Measurements from ENCODE around the gene SLC27A5. TPM values are rescaled to one million over a fixed set of nuclear protein-coding genes. Genes with fewer than 3 reads are reported as not detected.
A peak's percentile ranks its signal among the peaks of the same experiment; 100 is the strongest.

SLC27A5 gene
- total and polyA plus RNA-seq, 2 of the 13 experiments (the other 11 are each of a cell fraction or from before 2014, with no cell fraction given) = 30.3 to 40.2 TPM

DNA sequence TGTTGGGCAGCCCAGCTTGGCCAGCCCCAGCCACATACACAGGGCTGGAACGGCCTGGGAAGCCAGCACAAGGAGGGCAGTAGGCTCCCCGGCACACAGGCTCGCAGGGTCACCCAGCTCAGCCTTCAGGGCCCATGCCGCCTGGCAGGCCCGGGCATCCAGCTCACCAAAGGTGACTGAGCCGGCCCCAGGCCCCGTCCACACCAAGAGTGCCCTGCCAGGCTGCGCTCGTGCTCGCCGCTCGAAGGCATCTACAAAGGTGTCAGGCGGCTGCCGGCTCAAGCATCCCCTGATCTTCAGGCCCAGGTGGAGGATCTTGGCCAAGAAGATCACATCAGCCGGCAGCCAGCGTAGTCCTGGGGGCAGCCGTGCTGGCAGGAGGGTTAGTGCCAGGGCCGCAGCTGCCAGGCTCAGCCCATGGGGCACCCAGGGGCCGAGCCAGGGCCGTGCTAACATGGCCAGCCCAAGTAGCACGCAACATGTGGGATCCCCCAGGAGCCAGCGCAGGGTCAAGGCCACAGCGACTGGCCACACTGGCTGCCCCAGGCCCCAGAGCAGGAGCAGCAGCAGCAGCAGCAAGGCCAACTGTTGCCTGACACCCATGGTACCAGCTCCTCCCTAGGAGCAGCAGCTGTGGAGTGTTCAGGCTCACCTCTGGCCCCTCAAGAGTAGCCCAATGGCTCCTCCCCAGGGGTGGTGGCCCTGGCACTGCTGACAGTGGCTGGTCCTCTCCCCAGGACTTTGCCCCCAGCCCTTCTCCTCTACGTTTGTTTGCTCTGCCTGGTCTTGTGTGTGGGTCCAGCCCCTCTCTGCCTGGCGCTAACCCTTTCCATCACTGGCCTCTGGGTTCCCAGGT lies at the start of gene SLC27A5 (continued):
- peak; percentile 62; the same call in 1 of the 2 replicates for TF ChIP-seq GFI1 (CRISPR knock-in tag; IDR thresholded peaks at IDR 0.05; ENCODE audit: borderline replicate concordance)
- TF ChIP-seq NFE2L1 (CRISPR knock-in tag; IDR thresholded peaks at IDR 0.05; ENCODE audit: borderline replicate concordance) = no peak
- TF ChIP-seq SMAD9 (CRISPR knock-in tag; IDR thresholded peaks at IDR 0.05) = no peak
- TF ChIP-seq ZNF33A (CRISPR knock-in tag; IDR thresholded peaks at IDR 0.05; ENCODE audit: borderline replicate concordance) = no peak
- no peak; the same call in 1 of the 2 replicates for TF ChIP-seq BCL3 (CRISPR knock-in tag; IDR thresholded peaks at IDR 0.05)
- no peak; the same call in 1 of the 2 replicates for TF ChIP-seq ELF3 (CRISPR knock-in tag; IDR thresholded peaks at IDR 0.05)
- no peak for TF ChIP-seq FOXJ3 (CRISPR knock-in tag; IDR thresholded peaks at IDR 0.05; ENCODE audit: borderline replicate concordance)
- TF ChIP-seq ZNF329 (CRISPR knock-in tag; IDR thresholded peaks at IDR 0.05; ENCODE audit: low read depth) = peak; percentile 35; the same call in 1 of the 2 replicates
- peak; percentile 62 for TF ChIP-seq THAP11 (CRISPR knock-in tag; IDR thresholded peaks at IDR 0.05)
- no peak for TF ChIP-seq STAT6 (CRISPR knock-in tag; IDR thresholded peaks at IDR 0.05; ENCODE audit: borderline replicate concordance)
- no peak for TF ChIP-seq ZNF451 (CRISPR knock-in tag; IDR thresholded peaks at IDR 0.05)
- peak; percentile 40; the same call in 1 of the 2 replicates for TF ChIP-seq THAP9 (CRISPR knock-in tag; IDR thresholded peaks at IDR 0.05; ENCODE audit: borderline replicate concordance)
- TF ChIP-seq HNRNPLL (IDR thresholded peaks at IDR 0.05; ENCODE audit: low read depth, low read length, poor library complexity, severe bottlenecking) = peak; percentile 42
- no peak for TF ChIP-seq ZEB1 (IDR thresholded peaks at IDR 0.05; ENCODE audit: insufficient replicate concordance, low read depth)
- TF ChIP-seq MAFF (IDR thresholded peaks at IDR 0.05; ENCODE audit: low read depth, low read length) = no peak
- no peak for TF ChIP-seq MXD4 (CRISPR knock-in tag; IDR thresholded peaks at IDR 0.05)
- TF ChIP-seq, protein P1, sequence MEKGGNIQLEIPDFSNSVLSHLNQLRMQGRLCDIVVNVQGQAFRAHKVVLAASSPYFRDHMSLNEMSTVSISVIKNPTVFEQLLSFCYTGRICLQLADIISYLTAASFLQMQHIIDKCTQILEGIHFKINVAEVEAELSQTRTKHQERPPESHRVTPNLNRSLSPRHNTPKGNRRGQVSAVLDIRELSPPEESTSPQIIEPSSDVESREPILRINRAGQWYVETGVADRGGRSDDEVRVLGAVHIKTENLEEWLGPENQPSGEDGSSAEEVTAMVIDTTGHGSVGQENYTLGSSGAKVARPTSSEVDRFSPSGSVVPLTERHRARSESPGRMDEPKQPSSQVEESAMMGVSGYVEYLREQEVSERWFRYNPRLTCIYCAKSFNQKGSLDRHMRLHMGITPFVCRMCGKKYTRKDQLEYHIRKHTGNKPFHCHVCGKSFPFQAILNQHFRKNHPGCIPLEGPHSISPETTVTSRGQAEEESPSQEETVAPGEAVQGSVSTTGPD (CRISPR knock-in tag; IDR thresholded peaks at IDR 0.05) = no peak; the same call in 1 of the 2 replicates
- no peak for TF ChIP-seq ELK4 (CRISPR knock-in tag; IDR thresholded peaks at IDR 0.05; ENCODE audit: borderline replicate concordance)

All from HepG2 (cell line).